H9 (cell line): Measurements from ENCODE around the gene PCBP2. TPM values are rescaled to one million over a fixed set of nuclear protein-coding genes. Genes with fewer than 3 reads are reported as not detected.

Source experiments
- DNase-seq: peaks from one replicate; pipeline ENCODE4 v3.0.0-alpha.2; 2017
- H2AFZ ChIP-seq: one replicate; pipeline ENCODE4 v1.6.1; 2013; ENCODE audit warnings: mild to moderate bottlenecking, low read length, control low read depth, moderate library complexity
- H2AK5ac ChIP-seq: 2 replicates; pipeline ENCODE4 v1.6.1; 2013; ENCODE audit warnings: low read length, control low read depth, mixed read lengths; ENCODE audit not compliant: insufficient read length
- H2BK120ac ChIP-seq: one replicate; pipeline ENCODE4 v1.6.1; 2013; ENCODE audit warnings: low read depth, mild to moderate bottlenecking, low read length, control low read depth, inconsistent platforms; ENCODE audit not compliant: poor library complexity, severe bottlenecking
- H2BK12ac ChIP-seq: 2 replicates; pipeline ENCODE4 v1.6.1; 2013; ENCODE audit warnings: low read length, control low read depth, mixed read lengths, low read depth; ENCODE audit not compliant: insufficient read length
- H2BK15ac ChIP-seq: 2 replicates; pipeline ENCODE4 v1.6.1; 2013; ENCODE audit warnings: low read depth, low read length, control low read depth
- H2BK20ac ChIP-seq: one replicate; pipeline ENCODE4 v1.6.1; 2013; ENCODE audit warnings: low read depth, mild to moderate bottlenecking, low read length, control low read depth, inconsistent platforms; ENCODE audit not compliant: poor library complexity, severe bottlenecking
- H2BK5ac ChIP-seq: 2 replicates; pipeline ENCODE4 v1.6.1; 2013; ENCODE audit warnings: low read length, control low read depth, mixed read lengths; ENCODE audit not compliant: insufficient read length
- H3K14ac ChIP-seq: 2 replicates; pipeline ENCODE4 v1.6.1; 2013; ENCODE audit warnings: low read length, control low read depth; ENCODE audit not compliant: insufficient read depth
- H3K18ac ChIP-seq: 2 replicates; pipeline ENCODE4 v1.6.1; 2013; ENCODE audit warnings: low read depth, mild to moderate bottlenecking, mixed read lengths, low read length, control low read depth; ENCODE audit not compliant: insufficient read length
- H3K23ac ChIP-seq: 2 replicates; pipeline ENCODE4 v1.6.1; 2013; ENCODE audit warnings: low read length, control low read depth, mixed read lengths, low read depth; ENCODE audit not compliant: insufficient read length
- H3K23me2 ChIP-seq: 2 replicates; pipeline ENCODE4 v1.6.1; 2013; ENCODE audit warnings: low read depth, mild to moderate bottlenecking, mixed read lengths, low read length, control low read depth; ENCODE audit not compliant: insufficient read length, poor library complexity, severe bottlenecking
- H3K27ac ChIP-seq: 2 replicates; pipeline ENCODE4 v1.5.1; 2013; ENCODE audit warnings: low read length, control low read depth, mixed read lengths, low read depth; ENCODE audit not compliant: insufficient read length
- H3K27me3 ChIP-seq: 2 replicates; pipeline ENCODE4 v1.6.1; 2013; ENCODE audit warnings: low read length, control low read depth, inconsistent platforms; ENCODE audit not compliant: insufficient read depth
- H3K4ac ChIP-seq: 2 replicates; pipeline ENCODE4 v1.6.1; 2013; ENCODE audit warnings: low read depth, mild to moderate bottlenecking, control low read depth, inconsistent platforms, low read length, moderate library complexity
- H3K4me1 ChIP-seq: 2 replicates; pipeline ENCODE4 v1.6.1; 2013; ENCODE audit warnings: low read length, control low read depth, inconsistent platforms; ENCODE audit not compliant: insufficient read depth
- H3K4me2 ChIP-seq: 2 replicates; pipeline ENCODE4 v1.6.1; 2013; ENCODE audit warnings: low read length, control low read depth, mixed read lengths; ENCODE audit not compliant: insufficient read length, insufficient read depth
- H3K56ac ChIP-seq: 2 replicates; pipeline ENCODE4 v1.6.1; 2013; ENCODE audit warnings: low read depth, mild to moderate bottlenecking, mixed read lengths, low read length, control low read depth; ENCODE audit not compliant: insufficient read length
- H3K79me1 ChIP-seq: 2 replicates; pipeline ENCODE4 v1.6.1; 2013; ENCODE audit warnings: low read depth, mild to moderate bottlenecking, moderate library complexity, low read length, control low read depth, inconsistent platforms; ENCODE audit not compliant: insufficient read depth, poor library complexity, severe bottlenecking
- H3K79me2 ChIP-seq: 2 replicates; pipeline ENCODE4 v1.6.1; 2013; ENCODE audit warnings: low read length, control low read depth, inconsistent platforms; ENCODE audit not compliant: insufficient read depth
- H3K9ac ChIP-seq: 2 replicates; pipeline ENCODE4 v1.6.1; 2013; ENCODE audit warnings: low read length, control low read depth, mixed read lengths; ENCODE audit not compliant: insufficient read length; ENCODE audit errors: extremely low read depth
- H3K9me3 ChIP-seq: one replicate; pipeline ENCODE4 v1.6.1; 2013; ENCODE audit warnings: low read depth, low read length, inconsistent platforms; ENCODE audit not compliant: control insufficient read depth
- H3T11ph ChIP-seq: one replicate; pipeline ENCODE4 v1.6.1; 2013; ENCODE audit warnings: mild to moderate bottlenecking, low read length, control low read depth, inconsistent platforms
- H4K20me1 ChIP-seq: one replicate; pipeline ENCODE4 v1.6.1; 2013; ENCODE audit not compliant: control insufficient read depth, insufficient read length, insufficient read depth
- H4K5ac ChIP-seq: 2 replicates; pipeline ENCODE4 v1.6.1; 2013; ENCODE audit warnings: low read depth, mild to moderate bottlenecking, mixed read lengths, low read length, control low read depth; ENCODE audit not compliant: insufficient read length
- H4K8ac ChIP-seq: replicated peaks from 2 replicates; pipeline ENCODE4 v1.6.1; 2013; ENCODE audit warnings: low read length, control low read depth, mixed read lengths, low read depth; ENCODE audit not compliant: insufficient read length
- H4K91ac ChIP-seq: 2 replicates; pipeline ENCODE4 v1.6.1; 2013; ENCODE audit warnings: low read depth, mild to moderate bottlenecking, moderate library complexity, mixed read lengths, low read length, control low read depth; ENCODE audit not compliant: insufficient read length
- H3K27ac Mint-ChIP-seq, 3 experiments: 2 replicates in 2 of 3; 3 replicates in 1 of 3; pipeline ENCODE4 v1.8.0; 2020 to 2021; ENCODE audit warnings: mixed read lengths in 3 of 3, mild to moderate bottlenecking in 1 of 3, moderate library complexity in 1 of 3
- H3K27me3 Mint-ChIP-seq: 2 replicates; pipeline ENCODE4 v1.8.0; 2021; ENCODE audit warnings: low read depth, mild to moderate bottlenecking, moderate library complexity, mixed read lengths
- H3K36me3 Mint-ChIP-seq, 3 experiments: 2 replicates in 2 of 3; 3 replicates in 1 of 3; pipeline ENCODE4 v1.8.0; 2020 to 2021; ENCODE audit warnings: low read depth in 3 of 3, mixed read lengths in 3 of 3; ENCODE audit not compliant: insufficient read depth in 1 of 3
- H3K4me1 Mint-ChIP-seq, 2 experiments: 2 replicates each; pipeline ENCODE4 v1.8.0; 2020; ENCODE audit warnings: mixed read lengths in 2 of 2
- H3K4me3 Mint-ChIP-seq, 2 experiments: 2 replicates in 1 of 2; 3 replicates in 1 of 2; pipeline ENCODE4 v1.8.0; 2020 to 2021; ENCODE audit warnings: mild to moderate bottlenecking in 2 of 2, mixed read lengths in 2 of 2, moderate library complexity in 1 of 2
- H3K9me3 Mint-ChIP-seq, 2 experiments: 2 replicates in 1 of 2; 3 replicates in 1 of 2; pipeline ENCODE4 v1.8.0; 2020; ENCODE audit warnings: mild to moderate bottlenecking in 2 of 2, mixed read lengths in 2 of 2, moderate library complexity in 1 of 2
- WGBS: extraction: QIAGEN DNeasy Blood & Tissue Kit; methylation state at CpG from one replicate; pipeline ENCODE4 v1.1.7; 2013; ENCODE audit warnings: missing lambda C conversion rate, low lambda C conversion rate, mixed read lengths; ENCODE audit not compliant: insufficient read length; ENCODE audit errors: extremely low coverage; 5-methylcytosine and 5-hydroxymethylcytosine counted together
- total RNA-seq: library from RNA; stranded (reverse); gene quantifications from 2 replicates; pipeline ENCODE4 v1.2.1, GENCODE V29; 2021
- TF ChIP-seq, protein P1 (sequence below): fragments of 200-600 bp; sonication (generic); conservative IDR thresholded peaks from 3 replicates; pipeline ENCODE4 v1.8.0; 2021; ENCODE audit warnings: antibody characterized with exemption, mild to moderate bottlenecking

Gene PCBP2
- total RNA-seq, 1 experiment from 2014 or later: 1,207 TPM

DNA sequence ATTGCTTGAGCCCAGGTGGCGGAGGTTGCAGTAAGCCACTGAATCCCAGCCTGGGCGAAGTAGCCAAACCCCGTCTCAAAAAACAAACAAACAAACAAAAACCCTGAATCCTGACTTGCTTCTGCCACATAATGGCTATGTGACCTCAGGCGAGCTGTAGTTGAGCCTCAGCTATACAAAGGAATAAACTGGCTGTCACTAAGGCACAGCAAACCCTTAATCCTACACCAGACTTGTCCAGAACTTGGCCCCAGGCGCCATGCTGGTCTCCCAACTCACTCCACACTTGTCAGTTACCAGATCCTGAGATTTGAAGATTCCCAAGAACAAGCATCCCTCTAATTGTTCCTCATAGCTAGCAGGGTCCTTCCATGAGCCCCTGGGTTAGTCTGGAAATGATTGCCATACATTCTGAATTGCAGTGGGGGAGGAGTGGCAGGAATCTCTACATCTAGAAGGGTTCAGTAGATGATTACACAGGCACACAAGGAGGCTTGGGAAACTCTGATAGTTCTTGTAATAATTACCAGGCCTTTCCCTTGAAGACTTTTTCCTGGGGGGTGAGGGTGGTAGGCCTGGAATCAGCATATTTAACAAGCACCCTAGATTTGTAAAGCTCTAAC, 37.5 kb downstream of the PCBP2 start:
- Histone ChIP-seq H3K9me3 (no peaks in the 10 kb centered on the region), H2BK15ac (no peak overlapping the region), H3K4me1 (no peaks in the 10 kb centered on the region), H2AK5ac (no peak overlapping the region), H2AFZ (no peak overlapping the region), H3K4ac (no peak overlapping the region), H3K23ac (no peak overlapping the region), H4K5ac (no peak overlapping the region), H2BK120ac (no peak overlapping the region), H3K23me2 (peaks cover 10% of the 10 kb centered on the region), H3K27me3 (no peaks in the 10 kb centered on the region), H2BK20ac (no peak overlapping the region), H4K20me1 (peaks cover 2% of the 10 kb centered on the region), H3K27ac (no peak overlapping the region), H4K91ac (no peak overlapping the region), H3K18ac (no peak overlapping the region), H3K4me2 (no peak overlapping the region), H3K9ac (no peak overlapping the region), H3K79me2 (no peaks in the 10 kb centered on the region), H3T11ph (no peak overlapping the region), H2BK12ac (no peak overlapping the region), H3K56ac (no peak overlapping the region), H4K8ac (no peak overlapping the region), H2BK5ac (no peak overlapping the region), H3K79me1 (no peaks in the 10 kb centered on the region), H3K14ac (no peak overlapping the region)
- TF ChIP-seq, protein P1, sequence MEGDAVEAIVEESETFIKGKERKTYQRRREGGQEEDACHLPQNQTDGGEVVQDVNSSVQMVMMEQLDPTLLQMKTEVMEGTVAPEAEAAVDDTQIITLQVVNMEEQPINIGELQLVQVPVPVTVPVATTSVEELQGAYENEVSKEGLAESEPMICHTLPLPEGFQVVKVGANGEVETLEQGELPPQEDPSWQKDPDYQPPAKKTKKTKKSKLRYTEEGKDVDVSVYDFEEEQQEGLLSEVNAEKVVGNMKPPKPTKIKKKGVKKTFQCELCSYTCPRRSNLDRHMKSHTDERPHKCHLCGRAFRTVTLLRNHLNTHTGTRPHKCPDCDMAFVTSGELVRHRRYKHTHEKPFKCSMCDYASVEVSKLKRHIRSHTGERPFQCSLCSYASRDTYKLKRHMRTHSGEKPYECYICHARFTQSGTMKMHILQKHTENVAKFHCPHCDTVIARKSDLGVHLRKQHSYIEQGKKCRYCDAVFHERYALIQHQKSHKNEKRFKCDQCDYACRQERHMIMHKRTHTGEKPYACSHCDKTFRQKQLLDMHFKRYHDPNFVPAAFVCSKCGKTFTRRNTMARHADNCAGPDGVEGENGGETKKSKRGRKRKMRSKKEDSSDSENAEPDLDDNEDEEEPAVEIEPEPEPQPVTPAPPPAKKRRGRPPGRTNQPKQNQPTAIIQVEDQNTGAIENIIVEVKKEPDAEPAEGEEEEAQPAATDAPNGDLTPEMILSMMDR: no peak
- Mint-ChIP-seq H3K9me3 (no peaks in the 10 kb centered on the region), H3K27me3 (peaks cover 1% of the 10 kb centered on the region), H3K27ac (peak overlapping the region in 2 of 3 experiments; percentile 47 to 53; a peak in 2 of 7 replicates), H3K4me1 (peaks cover 23 to 26% of the 10 kb centered on the region in 2 experiments), H3K4me3 (no peak overlapping the region), H3K36me3 (peaks cover 14 to 25% (median 24%) of the 10 kb centered on the region in 3 experiments)
- no peak for DNase-seq
- WGBS: no CpG with 5 or more reads among the region's 5 CpGs
